Stomach (tissue), 9 donors: ENCODE measurements around the gene MALSU1. TPM values are rescaled to one million over a fixed set of nuclear protein-coding genes. Genes with fewer than 3 reads are reported as not detected.

Source experiments
- DNase-seq, 2 donors: peaks; one replicate each; pipeline versions ENCODE4 v3.0.0 to v3.0.0-alpha.2; 2013 to 2019
- H3K27ac ChIP-seq, 5 donors: fragments of 200-600 bp in 4 of 5; sonication (generic) in 4 of 5; one replicate each; pipeline ENCODE4 v1.5.1; 2013 to 2019; ENCODE audit warnings: mild to moderate bottlenecking in 1 of 5, moderate library complexity in 1 of 5
- H3K27me3 ChIP-seq, 3 donors: fragments of 200-600 bp; sonication (generic); one replicate each; pipeline ENCODE4 v1.5.1; 2017 to 2019; ENCODE audit warnings: mixed run types in 1 of 3
- H3K36me3 ChIP-seq, 4 donors: fragments of 200-600 bp; sonication (generic); 1 replicate in 3 of 4; 2 replicates in 1 of 4; pipeline ENCODE4 v1.5.1; 2016 to 2019
- H3K4me1 ChIP-seq, 4 donors: fragments of 200-600 bp; sonication (generic); one replicate each; pipeline ENCODE4 v1.5.1; 2016 to 2019
- H3K4me3 ChIP-seq, 4 donors: fragments of 200-600 bp; sonication (generic) in 3 of 4; one replicate each; pipeline ENCODE4 v1.5.1; 2016 to 2019; ENCODE audit warnings: mild to moderate bottlenecking in 1 of 4
- H3K9me3 ChIP-seq, 4 donors: fragments of 200-600 bp; sonication (generic); one replicate each; pipeline ENCODE4 v1.5.1; 2016 to 2019
- EP300 ChIP-seq: sonication (generic); formaldehyde crosslinking; IDR thresholded peaks from one replicate; pipeline ENCODE4 v1.6.1; 2017; ENCODE audit warnings: antibody characterized with exemption
- POLR2A ChIP-seq, 4 donors: fragments of 450-650 bp; IDR thresholded peaks; one replicate each; pipeline ENCODE4 v1.6.1; 2016; ENCODE audit warnings: antibody characterized with exemption in 4 of 4, control low read depth in 2 of 4, mild to moderate bottlenecking in 1 of 4, moderate library complexity in 1 of 4
- POLR2AphosphoS5 ChIP-seq, 3 donors: sonication (generic); formaldehyde crosslinking; IDR thresholded peaks; one replicate each; pipeline ENCODE4 v1.6.1; 2016; ENCODE audit warnings: antibody characterized with exemption in 3 of 3
- WGBS, 5 donors: extraction: QIAGEN DNeasy Blood & Tissue Kit in 3 of 5; methylation state at CpG; one replicate each; pipeline versions ENCODE4 v1.1.5 to v1.1.7; 2013 to 2018; 5-methylcytosine and 5-hydroxymethylcytosine counted together
- intact Hi-C: fragments of 100-400 bp; cut with DNase I; formaldehyde crosslinking; loops from one replicate; pipeline ENCODE4 v1.15.1; 2023; ENCODE audit warnings: low total_unique reads
- polyA plus RNA-seq, 3 donors: library from polyadenylated mRNA; stranded (reverse); fragments of 200-250 nt; gene quantifications; one replicate each; pipeline ENCODE4 v1.2.3, GENCODE V29; 2013
- total RNA-seq, 5 donors: library from RNA; depleted of rRNA; stranded (reverse); fragments of >200 nt; gene quantifications; one replicate each; pipeline versions ENCODE4 v1.1.0 to v1.2.3, GENCODE V29; 2014 to 2016
- TF ChIP-seq, protein P1 (sequence below), 7 experiments: fragments of 450-650 bp in 4 of 7; fragments of 200-600 bp in 3 of 7; sonication (generic) in 3 of 7; IDR thresholded peaks; one replicate each; pipeline ENCODE4 v1.5.1; 2016 to 2019; ENCODE audit warnings: antibody characterized with exemption in 7 of 7, control low read depth in 2 of 7, mild to moderate bottlenecking in 1 of 7
- donor health status: healthy with polysubstance abuse.
- donor health status: Bipolar disorder and iron deficiency.
- donor health status: healthy.

Gene MALSU1
- total and polyA plus RNA-seq, 8 donors, result 2.9 to 79.9 (median 49.1) TPM

DNA sequence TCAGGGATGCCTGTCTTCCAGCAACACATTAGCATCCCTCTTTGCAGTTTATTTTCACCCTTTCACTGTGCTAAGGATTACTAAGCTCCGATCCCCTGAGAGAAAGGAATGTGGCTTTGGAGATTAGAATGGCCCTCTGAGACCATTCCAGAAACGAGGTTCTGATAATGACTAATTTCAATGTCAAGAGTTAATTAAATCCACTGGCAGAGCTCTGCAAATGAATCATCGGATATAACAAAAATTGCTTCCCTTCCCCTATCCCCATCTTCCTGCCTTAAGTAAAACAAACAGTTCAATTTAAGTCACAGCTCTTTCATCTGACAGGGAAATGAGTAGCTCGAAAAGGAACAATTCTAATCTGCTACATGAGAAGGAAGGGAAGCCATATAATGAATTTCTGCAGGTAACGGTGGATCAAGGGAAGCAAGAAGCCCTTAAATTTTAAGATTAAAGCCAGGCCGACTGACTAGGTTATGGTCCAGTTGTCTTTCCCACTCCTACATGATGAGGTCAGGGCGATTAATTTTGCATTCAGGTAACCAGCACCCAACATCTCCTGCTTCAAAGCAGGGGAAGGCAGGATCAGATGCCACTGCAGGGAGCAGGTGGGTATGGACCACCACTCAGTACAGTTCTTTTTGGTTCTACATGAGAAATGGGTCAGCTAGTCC, 50.5 kb downstream of the MALSU1 start:
- intact Hi-C loops, result no loop called here
- Histone ChIP-seq H3K27me3 (peaks cover 0 to 27% (median 0%) of the 10 kb centered on the region in 3 donors), H3K4me3 (no peak overlapping the region), H3K9me3 (no peaks in the 10 kb centered on the region), H3K27ac (no peak overlapping the region), H3K4me1 (peaks cover 0 to 13% (median 0%) of the 10 kb centered on the region in 4 donors), H3K36me3 (no peaks in the 10 kb centered on the region)
- TF ChIP-seq EP300 (no peak), POLR2A (IDR thresholded peaks at IDR 0.05) (no peak), POLR2AphosphoS5 (IDR thresholded peaks at IDR 0.05) (no peak)
- TF ChIP-seq, protein P1, sequence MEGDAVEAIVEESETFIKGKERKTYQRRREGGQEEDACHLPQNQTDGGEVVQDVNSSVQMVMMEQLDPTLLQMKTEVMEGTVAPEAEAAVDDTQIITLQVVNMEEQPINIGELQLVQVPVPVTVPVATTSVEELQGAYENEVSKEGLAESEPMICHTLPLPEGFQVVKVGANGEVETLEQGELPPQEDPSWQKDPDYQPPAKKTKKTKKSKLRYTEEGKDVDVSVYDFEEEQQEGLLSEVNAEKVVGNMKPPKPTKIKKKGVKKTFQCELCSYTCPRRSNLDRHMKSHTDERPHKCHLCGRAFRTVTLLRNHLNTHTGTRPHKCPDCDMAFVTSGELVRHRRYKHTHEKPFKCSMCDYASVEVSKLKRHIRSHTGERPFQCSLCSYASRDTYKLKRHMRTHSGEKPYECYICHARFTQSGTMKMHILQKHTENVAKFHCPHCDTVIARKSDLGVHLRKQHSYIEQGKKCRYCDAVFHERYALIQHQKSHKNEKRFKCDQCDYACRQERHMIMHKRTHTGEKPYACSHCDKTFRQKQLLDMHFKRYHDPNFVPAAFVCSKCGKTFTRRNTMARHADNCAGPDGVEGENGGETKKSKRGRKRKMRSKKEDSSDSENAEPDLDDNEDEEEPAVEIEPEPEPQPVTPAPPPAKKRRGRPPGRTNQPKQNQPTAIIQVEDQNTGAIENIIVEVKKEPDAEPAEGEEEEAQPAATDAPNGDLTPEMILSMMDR (IDR thresholded peaks at IDR 0.05), result no peak
- WGBS, 5 donors, result 53 to 65% (median 57%) methylated on average over 7 of the region's 7 CpGs
- no peak for DNase-seq

DNA sequence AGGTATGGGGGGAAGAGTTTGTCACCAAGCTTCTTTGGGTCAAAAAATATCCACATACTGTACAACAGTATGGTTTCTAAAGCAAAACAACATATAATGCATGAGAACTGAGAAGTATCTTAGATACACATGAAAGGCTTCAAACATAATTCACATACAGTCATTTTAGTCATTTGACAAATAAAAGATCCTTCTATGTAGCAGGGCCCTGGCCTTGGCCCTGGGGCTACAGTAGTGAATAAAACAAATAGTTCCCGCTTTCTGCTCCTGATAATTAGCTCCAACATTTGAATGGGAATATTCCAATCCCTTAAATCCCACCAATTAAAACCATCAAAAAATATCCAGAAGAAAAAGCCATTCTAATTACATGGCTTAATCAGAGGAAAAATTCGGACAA, 51.3 kb downstream of the MALSU1 start:
- Histone ChIP-seq H3K36me3 (no peaks in the 10 kb centered on the region), H3K27ac (no peak overlapping the region), H3K27me3 (peaks cover 0 to 30% (median 0%) of the 10 kb centered on the region in 3 donors), H3K4me1 (peaks cover 0 to 13% (median 0%) of the 10 kb centered on the region in 4 donors), H3K4me3 (no peak overlapping the region), H3K9me3 (no peaks in the 10 kb centered on the region)
- DNase-seq, result no peak
- intact Hi-C loops, result no loop called here
- WGBS, 5 donors, result 92 to 99% (median 94%) methylated on average over 2 of the region's 2 CpGs
- TF ChIP-seq, protein P1 (IDR thresholded peaks at IDR 0.05), result no peak
- TF ChIP-seq POLR2A (IDR thresholded peaks at IDR 0.05) (no peak), EP300 (no peak), POLR2AphosphoS5 (IDR thresholded peaks at IDR 0.05) (no peak)

- Histone ChIP-seq H3K27ac (no peak overlapping the region), H3K4me3 (no peak overlapping the region), H3K27me3 (peaks cover 0 to 39% (median 0%) of the 10 kb centered on the region in 3 donors), H3K4me1 (peaks cover 0 to 5% (median 2%) of the 10 kb centered on the region in 4 donors), H3K36me3 (no peaks in the 10 kb centered on the region), H3K9me3 (no peaks in the 10 kb centered on the region)
- intact Hi-C loops, result no loop called here
- TF ChIP-seq, protein P1 (IDR thresholded peaks at IDR 0.05), result no peak
- no peak for TF ChIP-seq EP300
- no peak for TF ChIP-seq POLR2AphosphoS5 (IDR thresholded peaks at IDR 0.05)
- TF ChIP-seq POLR2A (IDR thresholded peaks at IDR 0.05), result no peak
- 83 to 91% (median 90%) methylated on average over 5 of the region's 5 CpGs for WGBS, 5 donors
- no peak for DNase-seq
These were observed 54.0 kb downstream of the MALSU1 start for GRCh38 chr7:23353172-23353571.

GRCh38 chr7:23356168-23356567, 57.0 kb downstream of the MALSU1 start:
- Histone ChIP-seq H3K4me3 (no peak overlapping the region), H3K27me3 (peaks cover 0 to 35% (median 0%) of the 10 kb centered on the region in 3 donors), H3K4me1 (peaks cover 0 to 5% (median 2%) of the 10 kb centered on the region in 4 donors), H3K9me3 (no peaks in the 10 kb centered on the region), H3K36me3 (no peaks in the 10 kb centered on the region), H3K27ac (no peak overlapping the region)
- intact Hi-C loops, result no loop called here
- TF ChIP-seq, protein P1 (IDR thresholded peaks at IDR 0.05), result no peak
- no peak for TF ChIP-seq POLR2AphosphoS5 (IDR thresholded peaks at IDR 0.05)
- DNase-seq, result no peak
- 56 to 84% (median 60%) methylated on average over 3 of the region's 3 CpGs for WGBS, 5 donors
